Astrocyte of the spinal cord (primary cell): ENCODE results near the gene SLC8A1.

ENCODE experiments used
- DNase-seq: peaks from one replicate; pipeline ENCODE4 v3.0.0; 2011; ENCODE audit warnings: low read depth, low spot score
- H3K4me3 ChIP-seq: 2 replicates; pipeline ENCODE4 v1.5.1; 2011; ENCODE audit warnings: low read depth, mild to moderate bottlenecking, low read length, moderate library complexity
- in situ Hi-C: cut with HindIII; loops from 2 replicates; pipeline ENCODE4 v1.10.0; 2017; ENCODE audit warnings: low sequenced_read_pairs
- TF ChIP-seq, protein P1 (sequence below): IDR thresholded peaks from 2 replicates; pipeline ENCODE4 v1.5.1; 2012; ENCODE audit warnings: low read depth, mild to moderate bottlenecking, low read length, inconsistent platforms

The SLC8A1 gene

DNA sequence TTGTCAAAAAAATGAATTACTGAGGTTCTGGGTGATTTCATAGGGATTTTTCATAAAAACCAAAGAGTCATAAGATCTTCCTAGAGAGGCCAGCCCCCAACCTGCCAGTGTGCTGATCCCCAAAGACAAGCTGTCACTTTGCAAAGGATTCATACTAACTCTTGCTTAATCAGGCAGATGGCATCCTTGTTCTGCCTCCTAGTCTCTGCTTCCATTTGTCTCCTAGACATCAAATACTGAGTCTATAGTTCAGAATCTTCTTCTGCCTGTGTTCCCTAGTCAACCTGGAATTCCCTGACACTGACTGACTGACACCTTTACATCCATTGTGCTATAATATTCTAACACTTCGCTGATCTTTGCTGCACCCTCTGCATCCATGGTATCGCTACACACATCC, 84.9 kb downstream of the SLC8A1 start:
- no peak for DNase-seq
- TF ChIP-seq, protein P1, sequence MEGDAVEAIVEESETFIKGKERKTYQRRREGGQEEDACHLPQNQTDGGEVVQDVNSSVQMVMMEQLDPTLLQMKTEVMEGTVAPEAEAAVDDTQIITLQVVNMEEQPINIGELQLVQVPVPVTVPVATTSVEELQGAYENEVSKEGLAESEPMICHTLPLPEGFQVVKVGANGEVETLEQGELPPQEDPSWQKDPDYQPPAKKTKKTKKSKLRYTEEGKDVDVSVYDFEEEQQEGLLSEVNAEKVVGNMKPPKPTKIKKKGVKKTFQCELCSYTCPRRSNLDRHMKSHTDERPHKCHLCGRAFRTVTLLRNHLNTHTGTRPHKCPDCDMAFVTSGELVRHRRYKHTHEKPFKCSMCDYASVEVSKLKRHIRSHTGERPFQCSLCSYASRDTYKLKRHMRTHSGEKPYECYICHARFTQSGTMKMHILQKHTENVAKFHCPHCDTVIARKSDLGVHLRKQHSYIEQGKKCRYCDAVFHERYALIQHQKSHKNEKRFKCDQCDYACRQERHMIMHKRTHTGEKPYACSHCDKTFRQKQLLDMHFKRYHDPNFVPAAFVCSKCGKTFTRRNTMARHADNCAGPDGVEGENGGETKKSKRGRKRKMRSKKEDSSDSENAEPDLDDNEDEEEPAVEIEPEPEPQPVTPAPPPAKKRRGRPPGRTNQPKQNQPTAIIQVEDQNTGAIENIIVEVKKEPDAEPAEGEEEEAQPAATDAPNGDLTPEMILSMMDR = no peak
- H3K4me3 ChIP-seq = no peak overlapping the region
- in situ Hi-C loops = no loop called here

DNA sequence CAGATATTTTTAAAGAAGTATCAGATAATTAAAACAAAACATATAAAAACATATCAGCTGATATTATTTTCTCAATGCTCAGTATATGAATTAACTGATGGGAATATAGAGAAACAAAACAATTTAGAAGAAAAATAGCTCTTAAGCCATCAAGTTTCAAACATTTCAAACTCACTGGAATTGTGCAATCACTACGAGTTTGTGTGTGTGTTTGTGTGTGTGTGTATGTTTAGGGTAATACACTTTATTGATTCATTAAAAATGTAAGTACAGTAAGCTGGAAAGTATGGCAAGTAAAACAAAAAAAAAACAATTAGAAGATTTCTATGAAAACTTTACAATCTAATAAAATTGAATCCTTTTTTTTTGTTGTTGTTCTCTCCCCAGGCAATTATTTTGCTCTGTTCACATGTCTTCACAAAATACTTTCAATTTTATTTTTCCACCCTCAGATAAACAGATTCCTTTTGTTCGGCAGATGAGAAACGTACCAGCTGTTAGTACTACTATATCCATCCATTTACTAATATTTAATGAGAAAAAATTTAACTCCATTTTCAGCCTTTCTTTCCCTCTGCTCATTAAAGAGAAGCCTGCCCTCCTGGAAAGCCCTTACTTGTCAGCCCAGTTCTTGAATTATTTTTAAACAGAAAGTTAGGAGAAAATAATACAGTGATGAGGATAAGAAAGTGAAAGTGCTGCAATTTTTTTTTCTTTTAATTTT, 87.6 kb downstream of the SLC8A1 start:
- in situ Hi-C loops = no loop called here
- peak; percentile 58 for DNase-seq
- TF ChIP-seq, protein P1 = no peak
- peak overlapping the region; percentile 23 for H3K4me3 ChIP-seq

DNA sequence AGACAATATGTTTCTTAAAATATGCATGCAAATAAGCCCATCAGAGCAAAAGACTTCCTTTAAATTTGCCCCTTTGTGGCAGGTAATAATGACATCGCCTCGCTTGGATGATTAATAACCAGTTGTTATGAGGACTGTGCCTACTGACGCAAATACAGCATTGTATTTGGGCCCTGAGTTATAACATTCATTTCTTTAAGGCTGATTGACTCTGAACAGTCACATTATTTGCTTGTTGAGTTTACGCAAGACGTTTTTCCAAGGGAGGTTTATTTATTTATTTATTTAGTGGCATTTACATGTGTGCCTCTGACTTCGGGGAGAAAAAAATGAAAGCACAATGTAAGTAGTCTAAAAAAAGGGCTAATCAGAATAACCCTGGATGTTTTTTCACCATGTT, 88.3 kb downstream of the SLC8A1 start:
- in situ Hi-C loops = no loop called here
- H3K4me3 ChIP-seq = no peak overlapping the region
- TF ChIP-seq, protein P1 = no peak
- DNase-seq = peak; percentile 50

DNA sequence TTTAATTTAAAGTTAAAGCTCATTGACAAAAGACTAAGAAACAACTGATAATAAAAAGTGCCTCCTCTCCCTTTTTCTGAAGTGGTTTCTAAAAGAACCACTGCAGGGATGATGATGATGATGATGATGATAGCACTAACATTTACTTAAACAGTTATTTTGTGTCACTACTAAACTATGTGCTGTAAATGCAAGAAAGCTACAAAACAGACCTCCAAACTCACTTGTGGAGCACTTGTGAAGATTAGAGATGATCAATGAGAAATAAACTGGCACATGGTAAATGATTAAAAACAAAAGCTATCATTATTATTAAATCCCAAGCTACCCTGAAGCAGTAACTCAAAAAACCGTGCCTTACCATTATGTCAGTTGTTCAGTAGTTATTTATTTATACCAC, 88.7 kb downstream of the SLC8A1 start:
- no peak for DNase-seq
- no peak overlapping the region for H3K4me3 ChIP-seq
- in situ Hi-C loops = no loop called here
- TF ChIP-seq, protein P1 = no peak

DNA sequence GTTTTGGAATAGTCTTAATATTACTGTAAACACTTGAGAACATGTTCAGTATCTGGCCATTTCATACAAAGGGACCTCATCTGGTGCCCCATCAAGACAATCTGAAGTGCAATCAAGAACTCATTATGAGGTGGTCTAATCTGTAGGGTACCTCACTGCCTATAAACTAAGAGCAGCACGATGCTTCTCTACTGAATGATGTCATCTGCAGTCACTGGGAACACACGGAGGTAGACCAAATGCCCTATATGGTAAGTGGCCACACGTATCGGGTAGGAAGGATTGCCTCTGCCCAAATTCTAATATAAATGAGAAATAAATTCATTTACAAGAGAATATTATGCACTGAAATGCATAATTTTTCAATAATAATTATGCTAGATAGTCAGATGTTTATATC, 90.4 kb downstream of the SLC8A1 start:
- TF ChIP-seq, protein P1 = no peak
- in situ Hi-C loops = no loop called here
- no peak overlapping the region for H3K4me3 ChIP-seq
- DNase-seq = no peak

DNA sequence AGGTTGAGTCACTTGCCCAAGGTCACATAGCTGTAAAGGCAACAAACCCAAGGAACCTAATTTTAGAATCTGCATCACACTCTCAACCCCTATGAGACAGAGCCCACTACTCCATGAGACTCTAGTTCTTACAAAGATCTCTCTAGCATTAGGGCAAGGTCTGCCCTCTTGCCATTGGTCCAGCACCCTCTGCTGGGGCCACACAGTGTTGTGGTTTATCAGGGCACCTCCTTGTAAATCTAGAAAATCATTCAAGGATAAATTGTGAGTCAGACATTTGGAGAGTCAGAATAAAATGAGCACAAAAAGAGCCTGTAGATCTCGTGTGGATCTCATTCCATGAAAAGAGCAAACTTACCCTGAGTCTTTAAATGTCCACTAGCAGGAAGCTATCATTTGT, 91.2 kb downstream of the SLC8A1 start:
- TF ChIP-seq, protein P1 = no peak
- in situ Hi-C loops = no loop called here
- H3K4me3 ChIP-seq = no peak overlapping the region
- no peak for DNase-seq
